SK-N-SH (cell line): ENCODE results near the gene CDR2. TPM values are rescaled to one million over a fixed set of nuclear protein-coding genes. Genes with fewer than 3 reads are reported as not detected.

ENCODE experiments used
- CTCF ChIA-PET: fragments of 300-600, 350-600 bp; formaldehyde crosslinking; extraction: SDS; loops from one replicate; lab custom pipeline; 2021; lab: Yijun Ruan, JAX
- POLR2A ChIA-PET: fragments of 350-600 bp; sonication (Branson Sonifier 250); formaldehyde crosslinking; extraction: SDS; loops from one replicate; lab custom pipeline; 2020; ENCODE audit warnings: antibody characterized with exemption, inconsistent platforms; lab: Yijun Ruan, JAX
- DNase-seq: peaks from one replicate; pipeline ENCODE4 v3.0.0; 2012
- H2AFZ ChIP-seq: fragments of 200-600 bp; sonication (generic); 2 replicates; pipeline ENCODE4 v1.8.1; 2016; ENCODE audit warnings: antibody characterized with exemption, mild to moderate bottlenecking, low read depth
- H3F3A ChIP-seq: fragments of 200-600 bp; sonication (generic); replicated peaks from 2 replicates; pipeline ENCODE3; 2016; ENCODE audit warnings: antibody characterized with exemption, mild to moderate bottlenecking; ENCODE audit not compliant: insufficient read depth
- H3K27ac ChIP-seq, 2 experiments: fragments of 200-500 bp in 1 of 2; fragments of 200-600 bp in 1 of 2; sonication (Bioruptor generic) in 1 of 2; sonication (generic), shearing (Covaris generic) in 1 of 2; 2 replicates each; pipeline versions ENCODE4 v1.5.1 to v1.6.1; 2014 to 2016; ENCODE audit warnings: low read depth in 2 of 2, inconsistent platforms in 1 of 2, low read length in 1 of 2, mild to moderate bottlenecking in 1 of 2, mixed read lengths in 1 of 2
- H3K27me3 ChIP-seq: fragments of 200-600 bp; sonication (generic), shearing (Covaris generic); 2 replicates; pipeline ENCODE4 v1.6.1; 2016; ENCODE audit warnings: mixed run types; ENCODE audit not compliant: insufficient read depth
- H3K36me3 ChIP-seq, 2 experiments: fragments of 200-500 bp in 1 of 2; fragments of 200-600 bp in 1 of 2; sonication (Bioruptor generic) in 1 of 2; sonication (generic) in 1 of 2; replicated peaks in 1 of 2; 2 replicates each; pipeline versions ENCODE3 to v1.5.1; 2014 to 2016; ENCODE audit warnings: low read length in 1 of 2, mild to moderate bottlenecking in 1 of 2; ENCODE audit not compliant: insufficient read depth in 2 of 2, control insufficient read depth in 1 of 2
- H3K4me1 ChIP-seq, 2 experiments: fragments of 200-500 bp in 1 of 2; fragments of 200-600 bp in 1 of 2; sonication (Bioruptor generic) in 1 of 2; sonication (generic), shearing (Covaris generic) in 1 of 2; 2 replicates each; pipeline versions ENCODE4 v1.5.1 to v1.6.1; 2014 to 2016; ENCODE audit warnings: low read depth in 1 of 2, low read length in 1 of 2, mixed run types in 1 of 2; ENCODE audit not compliant: insufficient read depth in 2 of 2, control insufficient read depth in 1 of 2
- H3K4me2 ChIP-seq: fragments of 200-600 bp; sonication (generic), shearing (Covaris generic); 2 replicates; pipeline ENCODE4 v1.6.1; 2017; ENCODE audit warnings: mixed run types
- H3K4me3 ChIP-seq, 2 experiments: fragments of 200-500 bp in 1 of 2; fragments of 200-600 bp in 1 of 2; sonication (Bioruptor generic) in 1 of 2; sonication (generic), shearing (Covaris generic) in 1 of 2; 2 replicates each; pipeline versions ENCODE4 v1.5.1 to v1.8.1; 2014 to 2016; ENCODE audit warnings: low read depth in 2 of 2, inconsistent platforms in 1 of 2, low read length in 1 of 2, mild to moderate bottlenecking in 1 of 2, mixed read lengths in 1 of 2, moderate library complexity in 1 of 2
- H3K79me2 ChIP-seq: fragments of 200-600 bp; sonication (generic); 2 replicates; pipeline ENCODE4 v1.8.1; 2017; ENCODE audit warnings: mild to moderate bottlenecking; ENCODE audit not compliant: insufficient read depth
- H3K9ac ChIP-seq: fragments of 200-600 bp; sonication (generic); 2 replicates; pipeline ENCODE4 v1.6.1; 2017; ENCODE audit warnings: mixed run types
- H3K9me2 ChIP-seq: fragments of 200-600 bp; sonication (generic); 2 replicates; pipeline ENCODE4 v1.6.1; 2017; ENCODE audit warnings: mixed run types
- H3K9me3 ChIP-seq: fragments of 200-600 bp; sonication (generic); 2 replicates; pipeline ENCODE4 v1.6.1; 2017; ENCODE audit warnings: mixed run types, mild to moderate bottlenecking, moderate library complexity
- H4K20me1 ChIP-seq: fragments of 200-600 bp; sonication (generic); 2 replicates; pipeline ENCODE4 v1.6.1; 2017; ENCODE audit warnings: mild to moderate bottlenecking, mixed run types; ENCODE audit not compliant: insufficient read depth
- EP300 ChIP-seq, 2 experiments: IDR thresholded peaks; 2 replicates each; pipeline versions ENCODE4 v1.4.0 to v1.6.1; 2012; ENCODE audit warnings: borderline replicate concordance in 1 of 2, low read depth in 1 of 2, low read length in 1 of 2
- EZH2phosphoT487 ChIP-seq: fragments of 200-600 bp; sonication (generic); IDR thresholded peaks from 2 replicates; pipeline ENCODE4 v1.6.1; 2017; ENCODE audit warnings: low read depth, mixed run types, mild to moderate bottlenecking, antibody characterized with exemption, moderate library complexity, borderline replicate concordance
- FOSL2 ChIP-seq: IDR thresholded peaks from 2 replicates; pipeline ENCODE4 v1.4.0; 2012; ENCODE audit warnings: low read depth, mild to moderate bottlenecking, moderate library complexity, borderline replicate concordance
- FOXM1 ChIP-seq: IDR thresholded peaks from 2 replicates; pipeline ENCODE4 v1.4.0; 2012; ENCODE audit warnings: low read depth, mild to moderate bottlenecking
- IRF3 ChIP-seq: fragments of 150-350 bp; IDR thresholded peaks from 2 replicates; pipeline ENCODE4 v1.6.1; 2016; ENCODE audit warnings: mild to moderate bottlenecking, low read depth, low read length
- JUND ChIP-seq: IDR thresholded peaks from 2 replicates; pipeline ENCODE4 v1.4.0; 2012
- MEF2A ChIP-seq: IDR thresholded peaks from 2 replicates; pipeline ENCODE4 v1.4.0; 2012; ENCODE audit warnings: low read depth, borderline replicate concordance
- NFIC ChIP-seq: IDR thresholded peaks from 2 replicates; pipeline ENCODE4 v1.4.0; 2012; ENCODE audit warnings: borderline replicate concordance
- NRF1 ChIP-seq: IDR thresholded peaks from 2 replicates; pipeline ENCODE4 v1.6.1; 2012; ENCODE audit warnings: low read depth, mild to moderate bottlenecking, low read length
- PBX3 ChIP-seq: IDR thresholded peaks from 2 replicates; pipeline ENCODE4; 2012
- REST ChIP-seq: IDR thresholded peaks from 2 replicates; pipeline ENCODE4 v1.6.1; 2012; ENCODE audit warnings: mild to moderate bottlenecking, low read depth, low read length, moderate library complexity
- SIN3A ChIP-seq: IDR thresholded peaks from 2 replicates; pipeline ENCODE4 v1.6.1; 2012; ENCODE audit warnings: low read depth, mild to moderate bottlenecking, low read length, moderate library complexity, borderline replicate concordance
- TEAD4 ChIP-seq: IDR thresholded peaks from 2 replicates; pipeline ENCODE4 v1.4.0; 2012; ENCODE audit warnings: mild to moderate bottlenecking, borderline replicate concordance; ENCODE audit not compliant: insufficient read depth
- USF2 ChIP-seq: fragments of 150-350 bp; IDR thresholded peaks from 2 replicates; pipeline ENCODE4 v1.6.1; 2017; ENCODE audit warnings: antibody characterized with exemption, low read length, low read depth, borderline replicate concordance
- WGBS: methylation state at CpG from one replicate; pipeline ENCODE4 v1.1.6; 2017; ENCODE audit warnings: low lambda C conversion rate; 5-methylcytosine and 5-hydroxymethylcytosine counted together
- polyA plus RNA-seq, 3 experiments: library from polyadenylated mRNA; depleted of rRNA; stranded (reverse); fragments of >200 nt; gene quantifications; 2 replicates each; pipeline ENCODE4 v1.2.3, GENCODE V29; 2012

The CDR2 gene
- polyA plus RNA-seq, 1 of the 3 experiments (the other 2 are of a cell fraction) = 30.3 TPM

- Histone ChIP-seq H2AFZ (no peak overlapping the region), H3K27ac (no peak overlapping the region), H4K20me1 (0 out of 2 replicates have a peak, but pooled peaks cover 4% of the 10 kb centered on the region), H3K4me3 (no peak overlapping the region), H3K79me2 (peaks cover 14% of the 10 kb centered on the region), H3K9me2 (no peaks in the 10 kb centered on the region), H3K9ac (no peak overlapping the region), H3K9me3 (no peaks in the 10 kb centered on the region), H3K36me3 (peaks cover 9 to 74% of the 10 kb centered on the region in 2 experiments), H3K27me3 (no peaks in the 10 kb centered on the region), H3K4me2 (no peak overlapping the region), H3K4me1 (no peaks in the 10 kb centered on the region), H3F3A (no peaks in the 10 kb centered on the region)
- ChIA-PET POLR2A (no interaction called here), CTCF (interaction anchor here (1.4 to 7.0 kb wide), 2 partner anchors 12 to 15 kb away, joined by 5 to 34 read pairs; no protein-coding TSS in a partner anchor)
- WGBS = 92% methylated on average over 2 of the region's 9 CpGs
- no peak for TF ChIP-seq MEF2A
- no peak for TF ChIP-seq REST
- no peak for TF ChIP-seq EP300 (IDR thresholded peaks at IDR 0.05; ENCODE audit: borderline replicate concordance in 1 of 2, low read depth in 1 of 2, low read length in 1 of 2)
- no peak for TF ChIP-seq IRF3
- TF ChIP-seq USF2 = no peak
- TF ChIP-seq SIN3A = no peak
- no peak for TF ChIP-seq NRF1
- no peak for TF ChIP-seq PBX3
- TF ChIP-seq FOSL2 = no peak
- TF ChIP-seq EZH2phosphoT487 = no peak
- TF ChIP-seq FOXM1 = no peak
- no peak for TF ChIP-seq NFIC
- TF ChIP-seq JUND = no peak
- TF ChIP-seq TEAD4 = no peak
- no peak for DNase-seq
Measured at GRCh38 chr16:22306788-22307187, 67.6 kb downstream of the CDR2 start.
